K562 treated with DMSO at 1 percent for 48 hours (cell line): Measurements from ENCODE around the gene DTNB. TPM values are rescaled to one million over a fixed set of nuclear protein-coding genes. Genes with fewer than 3 reads are reported as not detected.

Source experiments
- total RNA-seq: library from RNA; unstranded; fragments of 300-600 nt; gene quantifications from 2 replicates; pipeline ENCODE4 v1.2.3, GENCODE V29; 2022; ENCODE audit warnings: low replicate concordance; ENCODE audit errors: extremely low read depth

Gene DTNB
- total RNA-seq = not detected in 2 replicates

DNA sequence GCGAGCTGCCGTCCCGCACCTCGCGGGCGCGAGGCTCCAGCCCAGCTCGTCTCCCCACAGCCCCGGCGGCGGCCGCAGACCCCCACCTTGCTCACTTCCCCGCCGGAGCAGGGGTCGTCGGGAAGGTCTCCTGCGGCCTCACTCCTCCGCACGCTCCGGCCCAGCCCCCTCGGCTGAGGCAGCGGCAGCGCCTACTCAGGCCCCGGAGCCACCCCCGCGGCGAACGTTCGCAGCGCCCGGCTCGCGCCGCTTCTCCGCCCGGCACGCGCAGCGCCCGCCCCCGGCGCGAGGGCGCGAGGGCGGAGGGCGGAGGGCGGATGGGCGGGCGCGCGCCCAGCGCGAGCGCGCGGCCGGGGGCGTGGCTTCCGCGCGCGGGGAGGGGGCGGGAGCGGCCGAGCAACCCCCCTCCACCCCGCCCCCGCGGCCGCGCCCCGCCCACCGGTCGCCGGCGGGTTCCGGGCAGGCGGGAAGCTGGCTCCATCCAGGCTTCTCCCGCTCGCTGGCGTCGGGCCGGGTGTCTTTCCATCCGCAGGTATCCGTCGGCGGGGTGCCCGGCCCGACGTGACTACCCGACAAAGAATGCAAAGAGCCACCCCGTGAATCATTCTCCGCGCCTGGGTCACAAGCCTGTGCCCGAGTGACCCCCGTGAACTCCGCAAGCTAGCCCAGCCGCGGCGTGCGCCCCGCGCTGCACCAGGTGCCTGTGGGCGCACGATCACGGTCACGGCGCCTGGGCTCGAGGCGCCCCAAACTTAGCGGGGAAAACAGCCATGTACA, at the start of gene DTNB:
TSS of gene DTNB (minus strand) at position 278 of the 777 bp plus-strand sequence. CDS start 20,917 bp downstream, outside the sequence.

GRCh38 chr2:25341753-25342371, 331.5 kb downstream of the DTNB start, which contains the start of gene DNMT3A:
Gene DNMT3A (minus strand): TSS chr2:25341925. CDS start chr2:25313984, 27,941 bp downstream.

Other genes with a start within 250 kb of the DTNB start
- not detected in 2 replicates for gene ASXL2, start 204.9 kb upstream of the DTNB start, total RNA-seq